GM21786 (cell line): ENCODE results near the gene MAGI3.
"Not testable (repeated sequence)": the region's sequence is repeated elsewhere in the genome, so short reads cannot be mapped to it uniquely, and the experiment has no call there.

ENCODE experiments used
- ATAC-seq: cut with Tn5 transposase; IDR thresholded peaks from one replicate; pipeline ENCODE4 v1.9.1; 2021; ENCODE audit not compliant: unreplicated experiment

Gene MAGI3

DNA sequence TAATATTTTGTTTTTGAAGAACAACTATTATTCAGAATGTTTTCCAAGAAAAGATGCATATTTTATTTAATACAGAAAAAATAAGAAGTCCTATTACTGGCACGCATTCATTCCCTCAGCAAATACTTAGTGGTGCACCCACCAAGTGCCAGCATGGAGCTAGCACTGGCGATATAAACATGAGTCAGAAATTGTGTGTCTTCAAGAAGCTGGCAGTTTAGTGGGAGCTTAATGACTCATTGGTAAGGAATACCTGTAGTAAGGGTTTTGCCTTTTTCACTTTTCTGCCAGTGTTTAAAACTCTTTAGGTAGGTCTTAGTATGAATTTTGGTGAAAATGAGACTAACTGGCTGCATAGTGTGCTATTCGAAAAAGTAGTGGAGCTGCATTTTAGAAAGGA lies 6.3 kb downstream of the MAGI3 start:
- no peak for ATAC-seq

DNA sequence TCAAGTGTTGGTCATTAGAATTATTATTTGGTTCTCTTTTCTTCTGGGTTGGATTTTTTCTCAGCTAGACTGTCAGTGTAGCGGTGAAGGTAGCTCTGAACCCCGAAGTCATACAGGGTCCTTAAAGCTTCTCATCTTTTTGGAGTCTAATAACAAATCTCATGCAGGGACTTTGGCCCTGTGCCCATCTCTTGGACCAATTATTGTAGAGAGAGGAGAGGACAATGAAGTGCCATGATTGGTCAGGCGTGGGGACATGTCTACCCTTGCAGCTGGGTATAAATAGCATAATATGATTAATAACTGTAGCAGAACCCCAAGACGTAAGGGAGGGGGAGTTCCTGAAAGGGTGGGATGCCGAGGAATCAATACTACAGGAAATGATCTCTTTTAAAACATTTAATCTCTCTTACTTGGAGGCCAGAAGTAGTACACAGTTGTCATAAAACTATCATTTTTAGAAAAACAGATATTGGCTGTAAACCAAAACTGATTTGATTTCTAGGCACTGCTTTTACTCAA lies 8.8 kb downstream of the MAGI3 start:
- ATAC-seq: no peak

DNA sequence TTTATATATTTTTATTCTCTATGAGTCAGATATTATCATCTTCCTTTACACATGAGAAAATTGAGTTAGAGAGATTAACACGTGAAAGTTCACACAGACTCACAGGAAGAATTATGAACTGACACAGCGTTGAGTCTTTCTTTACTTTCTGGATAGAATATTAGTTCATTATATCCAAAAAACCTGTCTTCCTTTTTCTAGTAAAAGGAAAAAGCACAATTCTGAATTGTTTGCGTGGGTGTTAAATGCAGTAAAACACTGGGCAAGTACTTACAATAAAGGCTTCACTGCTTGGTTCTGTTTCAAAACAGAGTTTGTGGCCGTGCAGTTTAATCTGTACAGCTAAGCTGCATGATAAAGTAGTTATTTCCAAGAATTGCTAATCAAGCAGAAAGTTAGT lies 10.8 kb downstream of the MAGI3 start:
- ATAC-seq: no peak

DNA sequence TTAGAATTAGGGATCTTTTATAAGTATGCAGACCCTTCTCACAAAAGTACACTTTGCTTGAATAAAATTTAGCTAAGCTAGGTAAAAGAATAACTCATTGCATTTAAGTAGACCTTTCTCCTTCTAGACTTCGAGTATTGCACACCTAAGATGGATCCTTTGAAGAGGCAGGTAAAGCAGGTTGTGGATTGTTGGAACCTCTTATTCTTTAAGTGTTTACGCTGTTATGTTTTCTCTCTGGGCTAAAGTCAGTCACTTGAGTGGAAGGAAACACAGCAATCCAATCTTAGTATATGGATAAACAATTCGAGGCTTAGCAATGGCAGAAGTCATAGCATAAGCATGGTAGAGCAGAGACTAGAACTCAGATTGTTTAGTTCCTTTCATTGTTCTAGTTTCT lies 11.4 kb downstream of the MAGI3 start:
- no peak for ATAC-seq

DNA sequence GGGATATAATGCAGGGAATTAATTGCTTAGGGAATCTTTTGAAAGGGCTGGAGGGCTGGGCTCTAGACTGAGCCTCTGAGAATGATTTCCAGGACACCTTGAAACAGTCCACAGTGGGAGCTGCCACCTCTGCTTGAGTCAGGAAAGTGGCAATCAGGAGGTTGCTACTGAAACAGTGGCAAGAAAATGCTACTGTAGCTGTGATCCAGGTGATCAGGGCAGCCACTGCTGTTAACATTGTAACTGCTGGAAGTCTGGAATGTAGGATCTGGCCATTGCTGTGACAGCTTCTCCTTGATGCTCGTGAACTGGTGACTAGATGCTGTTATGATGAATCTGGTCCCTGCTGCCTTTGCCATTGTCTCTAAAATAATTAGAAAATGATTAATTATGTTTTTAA lies 12.8 kb downstream of the MAGI3 start:
- no peak for ATAC-seq

DNA sequence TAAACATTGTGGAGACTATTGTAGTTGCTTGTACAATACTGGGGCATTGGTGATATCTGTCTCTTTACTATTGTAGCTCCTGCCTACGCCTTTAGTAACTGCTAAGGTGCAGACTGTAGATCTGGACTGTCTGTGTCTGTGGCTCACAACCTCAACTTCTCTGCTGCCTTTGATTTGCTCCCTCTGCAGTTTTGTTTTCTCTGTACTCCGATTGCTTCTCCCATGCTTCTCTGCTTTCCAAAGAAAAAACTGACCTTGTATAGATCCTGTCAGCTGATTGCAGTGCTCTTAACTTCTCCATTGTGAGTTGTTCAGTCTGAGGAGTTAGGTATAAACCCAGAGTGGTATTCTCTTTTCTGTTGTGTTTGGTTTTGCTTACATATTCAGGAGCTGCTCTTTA lies 15.3 kb downstream of the MAGI3 start:
- no peak for ATAC-seq

DNA sequence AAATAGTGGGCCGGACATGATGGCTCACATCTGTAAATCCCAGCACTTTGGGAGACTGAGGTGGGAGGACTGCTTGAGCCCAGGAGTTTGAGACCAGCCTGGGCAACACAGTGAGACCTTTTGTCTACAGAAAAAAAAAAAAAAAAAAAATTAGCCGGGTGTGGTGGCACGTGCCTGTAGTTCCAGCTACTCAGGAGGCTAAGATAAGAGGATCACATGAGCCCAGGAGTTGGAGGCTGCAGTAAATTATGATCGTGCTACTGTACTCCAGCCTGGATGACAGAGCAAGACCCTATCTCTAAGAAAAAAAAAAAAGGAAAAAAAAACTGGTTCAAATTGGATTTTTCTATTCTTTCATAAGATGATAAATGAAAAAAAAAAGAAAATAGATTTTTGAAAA lies 15.8 kb downstream of the MAGI3 start:
- ATAC-seq: not testable (repeated sequence)

DNA sequence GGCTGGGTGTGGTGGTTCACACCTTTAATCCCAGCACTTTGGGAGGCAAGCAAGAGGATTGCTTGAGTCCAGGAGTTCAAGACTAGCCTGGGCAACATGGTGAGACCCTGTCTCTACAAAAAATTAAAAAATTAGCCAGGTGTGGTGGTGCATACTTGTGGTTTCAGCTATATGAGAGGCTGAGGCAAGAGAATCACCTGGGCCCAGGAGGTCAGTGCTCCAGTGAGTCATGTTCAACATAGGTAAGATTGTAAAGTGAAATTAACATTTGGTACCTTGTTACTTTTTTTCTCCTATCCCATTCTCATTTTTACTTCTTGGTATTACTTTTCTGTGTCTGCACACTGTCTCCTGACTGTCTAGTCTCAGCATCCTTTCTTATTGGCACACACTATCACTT lies 19.0 kb downstream of the MAGI3 start:
- no peak for ATAC-seq

DNA sequence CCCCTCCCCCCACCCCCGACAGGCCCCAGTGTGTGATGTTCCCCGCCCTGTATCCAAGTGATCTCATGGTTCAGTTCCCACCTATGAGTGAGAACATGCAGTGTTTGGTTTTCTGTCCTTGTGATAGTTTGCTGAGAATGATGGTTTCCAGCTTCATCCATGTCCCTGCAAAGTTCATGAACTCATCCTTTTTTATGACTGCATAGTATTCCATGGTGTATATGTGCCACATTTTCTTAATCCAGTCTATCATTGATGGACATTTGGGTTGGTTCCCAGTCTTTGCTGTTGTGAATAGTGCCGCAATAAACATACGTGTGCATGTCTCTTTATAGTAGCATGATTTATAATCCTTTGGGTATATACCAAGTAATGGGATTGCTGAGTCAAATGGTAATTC lies 21.7 kb downstream of the MAGI3 start:
- not testable (repeated sequence) for ATAC-seq

DNA sequence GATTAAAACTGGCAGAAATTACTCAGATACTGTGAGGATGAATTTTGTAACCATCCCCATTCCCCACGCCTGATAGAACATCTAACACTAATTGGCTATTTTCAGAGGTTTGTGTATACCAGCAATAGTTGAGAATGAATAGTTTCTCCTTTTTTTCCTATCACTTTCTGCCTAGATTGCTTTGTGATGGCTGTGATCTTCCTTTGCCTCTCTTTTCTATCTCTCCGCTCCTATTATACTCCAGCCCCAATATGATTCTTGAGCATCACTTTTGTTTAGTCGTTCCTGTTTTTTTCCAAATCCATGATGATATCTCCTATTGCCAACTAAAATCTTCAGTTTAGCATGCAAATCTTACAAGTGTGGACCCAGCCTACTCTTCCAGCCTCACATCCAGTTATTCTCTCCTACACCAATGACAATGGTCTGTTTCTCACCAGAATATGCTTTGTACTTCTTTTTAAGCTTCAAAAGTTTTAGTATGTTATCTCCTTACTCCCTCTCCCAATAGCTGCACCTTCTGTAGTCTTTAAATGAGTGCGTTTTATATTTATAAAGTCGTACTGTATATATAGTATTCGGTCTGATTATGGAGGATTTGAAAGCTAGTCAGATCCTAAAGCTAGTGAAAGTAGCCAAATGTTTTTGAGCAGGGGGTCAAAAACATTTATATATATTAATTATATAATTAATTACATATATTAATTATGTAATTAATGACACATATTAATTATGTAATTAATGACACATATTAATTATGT lies 25.2 kb downstream of the MAGI3 start:
- no peak for ATAC-seq

DNA sequence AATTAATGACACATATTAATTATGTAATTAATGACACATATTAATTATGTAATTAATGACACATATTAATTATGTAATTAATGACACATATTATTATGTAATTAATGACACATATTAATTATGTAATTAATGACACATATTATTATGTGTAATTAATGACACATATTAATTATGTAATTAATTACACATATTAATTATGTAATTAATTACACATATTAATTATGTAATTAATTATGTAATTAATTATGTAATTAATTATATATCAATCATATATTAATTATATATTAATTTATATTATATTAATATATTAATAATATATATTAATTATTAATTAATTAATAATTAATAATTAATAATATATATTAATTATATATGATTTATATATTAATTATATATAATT lies 25.8 kb downstream of the MAGI3 start:
- not testable (repeated sequence) for ATAC-seq

DNA sequence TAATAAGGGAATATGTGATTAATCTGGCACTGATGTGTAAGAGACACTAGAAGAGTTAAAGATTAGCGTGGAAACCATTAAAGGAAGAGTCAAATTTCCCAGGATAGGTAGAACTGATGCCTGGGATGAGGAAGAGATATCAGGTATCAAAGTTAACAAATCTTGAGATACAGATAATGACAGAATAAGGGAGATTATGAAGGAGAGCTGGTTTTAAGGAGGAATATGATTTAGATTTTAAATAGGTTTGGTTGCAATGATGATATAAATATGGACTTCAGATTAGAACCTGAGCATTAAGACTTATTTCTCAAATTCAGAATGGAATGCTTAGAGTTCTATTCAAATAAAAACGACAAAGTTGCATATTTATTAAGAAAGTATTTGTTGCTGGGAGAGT lies 26.2 kb downstream of the MAGI3 start:
- no peak for ATAC-seq

DNA sequence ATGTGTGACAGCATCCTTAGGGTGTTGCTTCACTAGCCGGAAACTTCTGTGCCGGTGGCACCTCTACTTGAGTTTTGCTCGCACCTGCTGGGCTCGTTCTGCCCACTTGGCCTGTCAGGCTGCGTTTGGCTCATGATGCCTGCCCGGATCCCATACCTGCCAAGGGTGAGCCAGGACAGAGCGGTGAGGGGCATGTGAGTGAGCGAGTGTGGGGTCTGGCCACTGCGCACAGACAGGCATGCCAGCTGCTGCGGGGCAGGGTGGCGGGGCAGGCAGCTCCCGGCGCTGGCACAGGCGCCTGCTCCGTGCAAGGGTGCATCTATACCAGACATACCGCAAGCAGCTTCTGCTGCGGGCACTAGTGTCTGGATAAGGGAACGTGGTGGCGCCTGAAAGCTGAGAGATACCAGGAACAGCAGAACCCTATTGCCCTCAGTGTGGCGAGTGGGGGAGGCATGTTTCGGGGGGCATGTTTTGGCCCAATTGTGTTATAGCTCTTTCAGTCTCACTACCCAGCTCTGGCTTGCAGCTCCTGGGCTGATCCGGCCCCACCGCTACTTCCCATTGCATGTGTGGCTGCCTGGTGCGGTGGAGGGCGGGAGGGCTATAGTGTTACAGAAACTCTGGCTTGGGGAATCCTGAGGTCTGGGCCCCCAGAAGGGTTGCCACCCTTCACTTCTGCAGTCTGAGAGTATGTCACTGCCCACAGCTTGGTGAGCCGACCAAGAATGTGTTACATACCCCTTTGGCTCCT lies 32.2 kb downstream of the MAGI3 start:
- no peak for ATAC-seq

DNA sequence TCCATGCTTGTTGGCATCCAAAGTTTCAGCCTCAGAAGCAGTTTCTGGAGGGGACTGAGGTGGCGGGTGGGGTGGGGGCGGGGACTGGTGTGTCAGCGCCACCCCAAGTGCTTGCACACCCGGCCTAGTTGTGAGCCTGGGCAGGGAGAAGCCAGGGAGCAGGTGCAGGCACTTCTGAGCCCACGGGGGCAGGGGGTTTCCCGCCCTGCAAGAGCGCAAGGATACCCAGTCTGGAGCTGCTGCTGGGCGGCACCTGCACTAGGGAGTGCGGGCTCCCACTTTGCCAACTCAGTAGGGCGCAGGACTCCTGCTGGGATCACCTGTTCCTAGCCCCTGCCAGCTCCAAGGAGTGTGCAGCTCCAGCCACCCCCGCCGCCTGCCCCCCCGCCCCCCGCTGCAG lies 33.5 kb downstream of the MAGI3 start:
- ATAC-seq: no peak

DNA sequence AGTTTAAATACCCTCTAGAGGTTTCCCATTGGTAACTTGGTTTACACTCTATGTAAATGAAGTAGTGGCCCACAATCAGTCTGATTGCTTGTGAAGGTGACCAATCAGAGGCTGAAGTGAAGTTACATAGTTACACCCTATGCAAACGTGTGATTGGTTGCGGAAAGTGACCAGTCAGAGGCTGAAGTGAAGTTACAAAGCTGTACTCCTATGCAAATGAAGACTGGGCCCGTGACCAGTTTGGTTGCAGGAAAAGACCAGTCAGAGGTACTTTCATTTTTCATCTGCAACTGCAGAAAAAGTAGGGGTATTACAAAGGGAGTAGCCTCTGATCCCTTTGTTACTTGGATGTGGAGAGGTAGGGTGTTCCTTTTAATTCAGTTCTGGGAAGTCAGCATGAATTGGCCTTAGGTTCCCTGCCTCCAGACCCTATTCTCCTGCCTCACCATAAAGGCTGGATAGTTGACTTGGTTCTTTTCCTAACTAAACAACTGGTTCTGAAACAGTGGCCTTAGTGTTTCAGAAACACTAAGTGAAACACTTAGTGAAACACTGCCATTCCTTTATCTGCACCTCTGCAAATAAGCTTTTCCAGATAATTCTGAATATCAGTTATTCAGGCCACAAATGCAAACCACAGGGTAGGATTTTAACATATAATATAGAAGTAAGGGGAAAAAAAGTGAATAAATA lies 39.3 kb downstream of the MAGI3 start:
- no peak for ATAC-seq

DNA sequence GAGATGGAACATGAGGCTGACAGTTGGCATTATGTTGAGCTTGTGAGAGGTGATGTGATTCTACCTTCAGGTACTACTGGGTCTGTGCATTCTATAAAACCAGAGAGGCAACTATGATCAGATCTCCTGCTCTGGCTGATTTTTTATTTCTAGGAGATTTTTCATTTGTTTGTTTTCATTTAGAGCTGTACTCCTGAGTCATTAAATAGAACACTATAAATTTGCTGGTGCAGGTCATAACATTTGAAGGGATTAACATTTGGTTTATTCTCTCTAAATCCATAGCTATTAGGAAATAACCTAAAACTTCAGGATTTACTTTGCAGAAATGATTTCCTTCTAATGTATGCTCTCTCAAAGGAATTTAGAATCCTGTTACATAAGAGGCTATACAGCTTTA lies 42.9 kb downstream of the MAGI3 start:
- ATAC-seq: no peak

DNA sequence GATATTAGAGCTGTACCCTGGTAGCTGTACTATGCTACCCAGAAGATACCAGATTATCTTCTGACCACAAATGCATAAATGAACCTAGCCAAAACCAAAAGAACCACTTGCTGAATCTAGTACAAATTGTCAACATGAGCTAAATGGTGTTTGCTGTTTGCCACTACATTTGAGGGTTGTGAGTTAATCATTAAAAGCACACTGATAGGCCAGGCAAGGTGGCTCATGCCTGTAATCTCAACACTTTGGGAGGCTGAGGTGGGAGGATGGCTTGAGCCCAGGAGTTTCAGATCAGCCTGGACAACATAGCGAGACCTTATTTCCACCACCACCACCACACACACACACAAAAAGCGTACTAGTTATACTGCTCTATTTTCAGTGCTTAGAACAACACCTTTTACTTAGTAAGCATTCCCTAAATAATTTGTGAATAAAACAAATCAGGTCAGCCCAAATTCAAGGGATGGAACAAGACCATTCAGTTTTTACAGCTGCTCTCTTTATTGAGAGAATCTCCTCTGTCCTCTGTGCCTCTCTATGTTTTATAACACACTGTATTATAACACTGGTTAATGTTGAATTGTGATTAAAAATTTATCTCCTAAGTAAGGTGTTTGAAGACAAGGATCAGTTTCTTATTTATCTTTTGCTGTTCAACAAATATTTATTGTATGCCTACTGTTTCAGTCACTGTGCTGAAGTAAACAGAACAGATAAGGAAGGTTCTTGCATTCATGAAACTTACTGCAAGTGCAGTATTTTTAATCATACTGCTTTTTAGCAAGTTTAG lies 44.0 kb downstream of the MAGI3 start:
- no peak for ATAC-seq

DNA sequence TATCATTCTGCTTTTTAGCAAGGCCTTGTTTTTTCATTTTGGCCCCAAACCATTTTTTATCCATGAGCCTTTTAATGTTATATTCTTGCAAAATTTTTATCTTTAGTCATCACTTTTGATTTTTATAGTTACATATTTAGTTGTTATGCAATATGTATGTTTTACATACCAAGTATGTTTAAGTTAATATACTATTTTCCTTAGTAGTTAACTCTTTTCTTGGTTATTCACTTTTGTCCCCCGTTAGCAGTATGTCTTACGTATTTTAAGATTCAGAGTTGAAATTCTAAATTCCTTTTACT lies 44.5 kb downstream of the MAGI3 start:
- ATAC-seq: no peak

DNA sequence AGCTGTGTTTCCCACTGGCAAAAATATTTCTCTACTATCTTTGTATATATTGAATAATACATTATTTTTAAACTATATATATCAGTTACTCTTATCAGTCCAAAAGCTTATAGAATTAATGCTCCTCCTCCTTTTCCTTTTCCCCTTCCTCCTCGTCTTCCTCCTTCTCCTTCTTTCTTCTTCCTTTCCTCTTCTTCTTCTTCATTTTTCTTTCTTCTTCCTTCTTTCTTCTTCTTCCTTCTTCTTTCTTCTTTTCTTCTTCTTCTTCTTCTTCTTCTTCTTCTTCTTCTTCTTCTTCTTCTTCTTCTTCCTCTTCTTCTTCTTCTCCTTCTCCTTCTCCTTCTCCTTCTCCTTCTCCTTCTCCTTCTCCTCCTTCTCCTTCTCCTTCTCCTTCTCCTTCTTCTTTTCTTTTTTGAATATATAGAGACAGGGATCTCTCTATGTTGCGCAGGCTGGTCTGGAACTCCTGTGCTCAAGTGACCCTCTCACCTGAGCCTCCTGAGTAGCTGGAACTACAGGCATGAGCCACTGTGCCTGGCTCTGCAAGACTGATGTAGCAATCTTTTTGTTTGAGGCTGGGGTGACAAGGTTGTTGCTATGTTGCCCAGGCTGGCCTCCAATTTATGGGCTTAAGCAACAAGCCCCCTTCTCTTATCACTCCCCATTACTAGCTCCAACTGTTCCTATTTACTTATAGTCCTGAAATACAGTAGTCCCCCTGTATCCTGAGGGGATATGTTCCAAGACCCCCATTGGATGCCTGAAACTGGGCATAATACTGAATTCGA lies 47.4 kb downstream of the MAGI3 start:
- no peak for ATAC-seq

DNA sequence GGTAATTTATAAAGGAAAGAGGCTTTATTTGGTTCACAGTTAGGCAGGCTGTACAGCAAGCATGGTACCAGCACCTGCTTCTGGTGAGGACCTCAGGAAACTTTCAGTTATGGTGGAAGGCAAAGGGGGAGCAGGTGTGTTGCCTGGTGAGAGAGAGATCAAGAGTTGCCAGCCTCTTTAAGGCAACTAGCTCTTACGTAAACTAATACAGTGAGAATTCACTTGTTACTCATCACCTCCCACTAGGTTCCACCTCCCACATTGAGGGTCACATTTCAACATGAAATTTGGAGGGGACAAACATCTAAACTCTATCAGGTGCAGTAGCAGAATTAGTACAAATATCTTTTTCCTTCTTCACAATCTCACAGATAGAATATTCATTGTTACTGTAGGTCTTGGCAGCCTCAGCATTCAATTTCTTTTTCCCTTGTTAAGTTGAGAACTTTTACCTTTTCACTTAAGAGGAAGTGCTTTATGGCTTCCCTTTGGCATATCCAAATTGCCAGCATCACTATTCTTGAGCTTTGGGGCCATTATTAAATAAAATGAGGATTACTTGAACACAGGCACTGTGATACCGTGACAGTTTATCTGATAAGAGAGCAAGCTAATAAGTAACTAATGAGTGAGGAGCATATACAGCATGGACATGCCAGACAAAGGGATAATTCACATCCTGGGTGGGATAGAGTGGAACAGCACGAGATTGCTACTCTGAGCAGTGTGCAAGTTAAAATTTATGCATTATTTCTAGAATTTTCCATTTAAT lies 48.4 kb downstream of the MAGI3 start:
- no peak for ATAC-seq
